ENCODE results near the gene PLEKHM2.

The PLEKHM2 gene

GRCh38 chr1:15740924-15741850 is 57.1 kb downstream of the PLEKHM2 start:
- Histone ChIP-seq H3K27me3 (replicated peaks; ENCODE audit: control insufficient read depth, insufficient read depth, low read length) (no peaks in the 10 kb centered on the region), H3K36me3 (ENCODE audit: control insufficient read depth, insufficient read depth, low read length) (no peaks in the 10 kb centered on the region)
- DNase-seq (ENCODE audit: extremely low read depth, insufficient read length) = peak; percentile 54

GRCh38 chr1:15742339-15742801 is 58.2 kb downstream of the PLEKHM2 start, which contains the start of gene TMEM82:
Gene TMEM82, plus strand, starts transcription at chr1:15742499. Its CDS starts 61 bp downstream, at chr1:15742560.
- Histone ChIP-seq H3K27me3 (replicated peaks; ENCODE audit: control insufficient read depth, insufficient read depth, low read length) (no peaks in the 10 kb centered on the region), H3K36me3 (ENCODE audit: control insufficient read depth, insufficient read depth, low read length) (no peaks in the 10 kb centered on the region), H3K4me3 (replicated peaks; ENCODE audit: low read depth, low read length) (no peak within 1 kb of the TSS)
- no peak for DNase-seq (ENCODE audit: extremely low read depth, insufficient read length)
- TF ChIP-seq, protein P1, sequence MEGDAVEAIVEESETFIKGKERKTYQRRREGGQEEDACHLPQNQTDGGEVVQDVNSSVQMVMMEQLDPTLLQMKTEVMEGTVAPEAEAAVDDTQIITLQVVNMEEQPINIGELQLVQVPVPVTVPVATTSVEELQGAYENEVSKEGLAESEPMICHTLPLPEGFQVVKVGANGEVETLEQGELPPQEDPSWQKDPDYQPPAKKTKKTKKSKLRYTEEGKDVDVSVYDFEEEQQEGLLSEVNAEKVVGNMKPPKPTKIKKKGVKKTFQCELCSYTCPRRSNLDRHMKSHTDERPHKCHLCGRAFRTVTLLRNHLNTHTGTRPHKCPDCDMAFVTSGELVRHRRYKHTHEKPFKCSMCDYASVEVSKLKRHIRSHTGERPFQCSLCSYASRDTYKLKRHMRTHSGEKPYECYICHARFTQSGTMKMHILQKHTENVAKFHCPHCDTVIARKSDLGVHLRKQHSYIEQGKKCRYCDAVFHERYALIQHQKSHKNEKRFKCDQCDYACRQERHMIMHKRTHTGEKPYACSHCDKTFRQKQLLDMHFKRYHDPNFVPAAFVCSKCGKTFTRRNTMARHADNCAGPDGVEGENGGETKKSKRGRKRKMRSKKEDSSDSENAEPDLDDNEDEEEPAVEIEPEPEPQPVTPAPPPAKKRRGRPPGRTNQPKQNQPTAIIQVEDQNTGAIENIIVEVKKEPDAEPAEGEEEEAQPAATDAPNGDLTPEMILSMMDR (IDR thresholded peaks at IDR 0.05; ENCODE audit: insufficient read depth, low read length, poor library complexity, severe bottlenecking) = no peak

More at GRCh38 chr1:15740924-15741850, 57.1 kb downstream of the PLEKHM2 start:
- TF ChIP-seq, protein P1 (IDR thresholded peaks at IDR 0.05; ENCODE audit: insufficient read depth, low read length, poor library complexity, severe bottlenecking) = peak; percentile 95
- H3K4me3 ChIP-seq (replicated peaks; ENCODE audit: low read depth, low read length) = no peak overlapping the region

DNA sequence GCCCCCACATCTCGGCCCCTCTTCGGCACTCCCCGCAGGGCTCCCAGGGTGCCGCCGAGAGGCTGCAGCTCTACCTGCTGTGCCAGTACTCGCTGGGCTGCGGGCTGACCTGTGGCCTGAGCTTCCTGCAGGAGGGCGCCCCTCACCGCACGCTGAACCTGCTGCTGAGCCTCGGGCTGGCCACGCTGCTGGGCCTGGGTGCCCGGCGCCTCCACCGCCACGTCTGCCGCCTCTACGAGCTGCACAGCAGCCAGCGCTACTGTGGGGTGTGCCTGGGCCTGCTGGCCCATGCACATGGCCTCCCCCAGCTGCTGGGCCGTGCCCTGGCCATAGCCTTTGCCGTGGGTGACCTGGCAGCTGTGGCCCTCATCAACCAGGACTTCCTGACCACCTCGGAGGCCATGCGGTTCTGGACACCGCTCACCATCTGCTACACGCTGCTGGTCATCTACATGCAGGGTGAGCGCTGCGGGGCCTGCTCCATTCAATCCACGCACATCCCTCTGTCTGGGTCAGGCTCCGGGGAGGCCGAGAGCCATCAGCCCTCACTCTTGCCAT is 60.1 kb downstream of the PLEKHM2 start:
- no peak for DNase-seq (ENCODE audit: extremely low read depth, insufficient read length)
- Histone ChIP-seq H3K4me3 (replicated peaks; ENCODE audit: low read depth, low read length) (no peak overlapping the region), H3K27me3 (replicated peaks; ENCODE audit: control insufficient read depth, insufficient read depth, low read length) (no peaks in the 10 kb centered on the region), H3K36me3 (ENCODE audit: control insufficient read depth, insufficient read depth, low read length) (no peaks in the 10 kb centered on the region)
- TF ChIP-seq, protein P1 (IDR thresholded peaks at IDR 0.05; ENCODE audit: insufficient read depth, low read length, poor library complexity, severe bottlenecking) = no peak

GRCh38 chr1:15747378-15747777 is 63.3 kb downstream of the PLEKHM2 start:
- TF ChIP-seq, protein P1 (IDR thresholded peaks at IDR 0.05; ENCODE audit: insufficient read depth, low read length, poor library complexity, severe bottlenecking) = no peak
- Histone ChIP-seq H3K27me3 (replicated peaks; ENCODE audit: control insufficient read depth, insufficient read depth, low read length) (no peaks in the 10 kb centered on the region), H3K36me3 (ENCODE audit: control insufficient read depth, insufficient read depth, low read length) (no peaks in the 10 kb centered on the region), H3K4me3 (replicated peaks; ENCODE audit: low read depth, low read length) (no peak overlapping the region)
- DNase-seq (ENCODE audit: extremely low read depth, insufficient read length) = no peak

- Histone ChIP-seq H3K27me3 (replicated peaks; ENCODE audit: control insufficient read depth, insufficient read depth, low read length) (no peaks in the 10 kb centered on the region; the same call in 1 of the 2 replicates), H3K36me3 (ENCODE audit: control insufficient read depth, insufficient read depth, low read length) (no peaks in the 10 kb centered on the region), H3K4me3 (replicated peaks; ENCODE audit: low read depth, low read length) (no peak overlapping the region)
- TF ChIP-seq, protein P1 (IDR thresholded peaks at IDR 0.05; ENCODE audit: insufficient read depth, low read length, poor library complexity, severe bottlenecking) = no peak
- no peak for DNase-seq (ENCODE audit: extremely low read depth, insufficient read length)
These were observed 64.1 kb downstream of the PLEKHM2 start for GRCh38 chr1:15748264-15748663.

All from GM06990 (cell line).